A673 (cell line): ENCODE measurements around the gene TMBIM6. TPM values are rescaled to one million over a fixed set of nuclear protein-coding genes. Genes with fewer than 3 reads are reported as not detected.

ENCODE experiments used
- BruUV-seq: library from RNA; stranded (reverse); fragments of 400-500 nt; replicated peaks from 2 replicates; lab custom pipeline; 2021; lab: Mats Ljungman, UMichigan
- CTCF ChIA-PET: fragments of 300-600 bp; sonication (Branson Sonifier 250); formaldehyde crosslinking; loops from one replicate; lab custom pipeline; 2022; ENCODE audit warnings: antibody characterized with exemption; lab: Charles Lee
- POLR2A ChIA-PET: fragments of 300-600 bp; sonication (Branson Sonifier 250); formaldehyde crosslinking; loops from one replicate; lab custom pipeline; 2022; ENCODE audit warnings: antibody characterized with exemption; ENCODE audit not compliant: low non-redundant PET; lab: Charles Lee
- DNase-seq: peaks from one replicate; pipeline ENCODE4 v3.0.0-alpha.2; 2015; ENCODE audit warnings: low spot score
- H3K27ac ChIP-seq: fragments of 200-600 bp; sonication (generic); 2 replicates; pipeline ENCODE4 v1.5.1; 2016; ENCODE audit warnings: mixed run types, low read depth, mild to moderate bottlenecking, mixed read lengths, antibody characterized with exemption, low read length; ENCODE audit not compliant: poor library complexity, severe bottlenecking
- H3K27me3 ChIP-seq: fragments of 200-600 bp; sonication (generic); replicated peaks from 2 replicates; pipeline ENCODE4 v1.6.1; 2017; ENCODE audit warnings: mixed run types, low read depth, mild to moderate bottlenecking, mixed read lengths, antibody characterized with exemption, low read length; ENCODE audit not compliant: insufficient read depth, poor library complexity
- H3K36me3 ChIP-seq: fragments of 200-600 bp; sonication (generic); 2 replicates; pipeline ENCODE4 v1.6.1; 2016; ENCODE audit warnings: mixed run types, mild to moderate bottlenecking, mixed read lengths, antibody characterized with exemption, low read length; ENCODE audit not compliant: insufficient read depth, poor library complexity, severe bottlenecking
- H3K4me1 ChIP-seq: fragments of 200-600 bp; sonication (generic); 2 replicates; pipeline ENCODE4 v1.6.1; 2017; ENCODE audit warnings: mixed run types, mild to moderate bottlenecking, mixed read lengths, antibody characterized with exemption, low read length; ENCODE audit not compliant: insufficient read depth, poor library complexity, severe bottlenecking
- H3K4me3 ChIP-seq: fragments of 200-600 bp; sonication (generic); 2 replicates; pipeline ENCODE4 v1.5.1; 2016; ENCODE audit warnings: low read depth, mixed run types, mild to moderate bottlenecking, mixed read lengths, low read length; ENCODE audit not compliant: poor library complexity, severe bottlenecking
- H3K9me3 ChIP-seq: fragments of 200-600 bp; sonication (generic); 2 replicates; pipeline ENCODE4 v1.6.1; 2016; ENCODE audit warnings: mixed run types, low read depth, mild to moderate bottlenecking, mixed read lengths, antibody characterized with exemption, low read length; ENCODE audit not compliant: poor library complexity, severe bottlenecking
- EZH2 ChIP-seq: fragments of 200-600 bp; sonication (generic); IDR thresholded peaks from 2 replicates; pipeline ENCODE4 v1.6.1; 2017; ENCODE audit warnings: borderline replicate concordance, low read depth, mild to moderate bottlenecking, mixed read lengths, antibody characterized with exemption, low read length; ENCODE audit not compliant: poor library complexity, severe bottlenecking
- intact Hi-C: fragments of 100-400 bp; cut with micrococcal nuclease; formaldehyde crosslinking; loops from one replicate; pipeline ENCODE4 v1.10.0; 2022; ENCODE audit not compliant: unreplicated experiment
- total RNA-seq: library from RNA; stranded (reverse); gene quantifications from 2 replicates; pipeline ENCODE4 v1.2.3, GENCODE V29; 2021
- TF ChIP-seq, protein P1 (sequence below): fragments of 300-800, 200-600 bp; sonication (generic); conservative IDR thresholded peaks from 2 replicates; pipeline ENCODE4 v1.5.1; 2017; ENCODE audit warnings: low read depth, mild to moderate bottlenecking, antibody characterized with exemption, low read length, moderate library complexity, mixed read lengths

Gene TMBIM6
- total RNA-seq, 1 experiment from 2014 or later, result 454 TPM

DNA sequence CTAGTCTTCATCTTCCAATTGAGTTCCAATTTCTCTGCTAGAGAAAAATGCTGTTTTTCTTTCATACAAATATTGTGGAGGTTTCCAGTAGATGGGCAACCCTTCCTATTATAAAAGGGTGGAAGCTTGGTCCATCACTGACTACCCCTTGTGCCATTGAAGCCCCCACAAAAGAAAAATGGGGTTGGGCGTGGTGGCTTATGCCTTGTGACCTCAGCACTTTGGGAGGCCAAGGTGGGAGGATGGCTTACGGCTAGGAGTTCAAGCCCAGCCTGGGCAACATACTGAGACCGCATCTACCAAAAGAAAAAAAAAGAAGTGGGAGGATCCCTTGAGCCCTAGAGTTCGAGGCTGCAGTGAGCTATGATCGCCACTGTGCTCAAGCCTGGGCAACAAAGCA, 64.1 kb downstream of the TMBIM6 start:
- ChIA-PET POLR2A (no interaction called here), CTCF (no interaction called here)
- no peak overlapping the region for H3K27ac ChIP-seq
- no peaks in the 10 kb centered on the region for H3K9me3 ChIP-seq
- no peaks in the 10 kb centered on the region for H3K4me1 ChIP-seq
- BruUV-seq, result no TSS peak
- intact Hi-C loops, result no loop called here
- no peak for DNase-seq
- TF ChIP-seq EZH2, result no peak
- TF ChIP-seq, protein P1, sequence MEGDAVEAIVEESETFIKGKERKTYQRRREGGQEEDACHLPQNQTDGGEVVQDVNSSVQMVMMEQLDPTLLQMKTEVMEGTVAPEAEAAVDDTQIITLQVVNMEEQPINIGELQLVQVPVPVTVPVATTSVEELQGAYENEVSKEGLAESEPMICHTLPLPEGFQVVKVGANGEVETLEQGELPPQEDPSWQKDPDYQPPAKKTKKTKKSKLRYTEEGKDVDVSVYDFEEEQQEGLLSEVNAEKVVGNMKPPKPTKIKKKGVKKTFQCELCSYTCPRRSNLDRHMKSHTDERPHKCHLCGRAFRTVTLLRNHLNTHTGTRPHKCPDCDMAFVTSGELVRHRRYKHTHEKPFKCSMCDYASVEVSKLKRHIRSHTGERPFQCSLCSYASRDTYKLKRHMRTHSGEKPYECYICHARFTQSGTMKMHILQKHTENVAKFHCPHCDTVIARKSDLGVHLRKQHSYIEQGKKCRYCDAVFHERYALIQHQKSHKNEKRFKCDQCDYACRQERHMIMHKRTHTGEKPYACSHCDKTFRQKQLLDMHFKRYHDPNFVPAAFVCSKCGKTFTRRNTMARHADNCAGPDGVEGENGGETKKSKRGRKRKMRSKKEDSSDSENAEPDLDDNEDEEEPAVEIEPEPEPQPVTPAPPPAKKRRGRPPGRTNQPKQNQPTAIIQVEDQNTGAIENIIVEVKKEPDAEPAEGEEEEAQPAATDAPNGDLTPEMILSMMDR, result no peak
- peaks cover 13% of the 10 kb centered on the region for H3K36me3 ChIP-seq
- H3K27me3 ChIP-seq, result no peaks in the 10 kb centered on the region
- H3K4me3 ChIP-seq, result no peak overlapping the region

DNA sequence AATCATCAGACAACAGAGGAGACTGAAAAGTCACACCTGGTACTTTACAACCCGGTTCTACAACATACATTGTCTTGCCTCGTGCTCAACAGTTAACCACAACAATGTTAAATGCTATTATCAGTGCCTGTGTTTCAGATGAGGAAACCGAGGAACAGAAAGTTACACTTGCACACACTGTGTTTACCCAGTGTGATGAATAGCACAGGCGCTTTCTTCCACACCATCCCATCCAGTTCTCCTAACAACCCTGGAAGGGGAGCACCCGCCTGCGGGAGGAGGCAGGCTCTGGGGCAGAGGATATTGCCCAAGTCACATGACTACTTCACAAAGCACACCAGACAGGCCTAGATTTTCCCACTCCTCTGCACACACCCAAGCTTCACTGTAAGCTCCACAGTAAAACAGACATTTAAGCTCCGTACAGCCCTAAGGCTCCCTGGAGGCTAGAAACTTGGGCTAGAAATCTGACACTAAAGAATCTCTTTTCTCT, 65.0 kb downstream of the TMBIM6 start:
- H3K27me3 ChIP-seq, result no peaks in the 10 kb centered on the region
- intact Hi-C loops, result no loop called here
- no peaks in the 10 kb centered on the region for H3K9me3 ChIP-seq
- no peak for DNase-seq
- no peaks in the 10 kb centered on the region for H3K4me1 ChIP-seq
- H3K4me3 ChIP-seq, result no peak overlapping the region
- peaks cover 10% of the 10 kb centered on the region for H3K36me3 ChIP-seq
- CTCF ChIA-PET, result no interaction called here
- no peak for TF ChIP-seq EZH2
- TF ChIP-seq, protein P1, result no peak
- POLR2A ChIA-PET, result no interaction called here
- BruUV-seq, result no TSS peak
- no peak overlapping the region for H3K27ac ChIP-seq

DNA sequence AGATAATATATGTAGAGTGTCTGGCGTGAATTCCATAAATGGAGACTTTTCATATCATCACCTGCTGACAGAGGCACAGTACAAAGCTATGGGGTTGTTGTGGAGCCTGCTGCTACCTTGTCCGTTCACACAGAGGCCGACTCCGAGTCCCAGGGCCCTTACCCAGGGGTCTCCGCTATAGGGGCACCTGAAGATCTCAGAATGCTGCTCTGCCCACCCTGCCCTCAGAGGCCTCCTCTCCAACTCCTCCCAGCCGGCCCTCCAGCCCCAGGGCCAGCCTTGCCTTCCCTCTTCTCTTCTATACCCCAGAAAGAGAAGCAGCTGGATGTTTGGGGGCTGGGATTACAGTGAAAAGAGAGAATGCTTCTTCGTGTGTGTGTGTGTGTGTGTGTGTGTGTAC, 65.5 kb downstream of the TMBIM6 start:
- POLR2A ChIA-PET, result no interaction called here
- BruUV-seq, result no TSS peak

More for the DNA sequence above, 65.5 kb downstream of the TMBIM6 start:
- intact Hi-C loops, result no loop called here
- CTCF ChIA-PET, result no interaction called here
- no peak overlapping the region for H3K27ac ChIP-seq
- H3K36me3 ChIP-seq, result peaks cover 5% of the 10 kb centered on the region
- TF ChIP-seq EZH2, result no peak
- TF ChIP-seq, protein P1, result no peak
- H3K4me3 ChIP-seq, result no peak overlapping the region
- no peak for DNase-seq
- no peaks in the 10 kb centered on the region for H3K9me3 ChIP-seq
- H3K4me1 ChIP-seq, result no peaks in the 10 kb centered on the region
- no peaks in the 10 kb centered on the region for H3K27me3 ChIP-seq
